IMR-90 (cell line): Measurements from ENCODE around the gene GTPBP8. TPM values are rescaled to one million over a fixed set of nuclear protein-coding genes. Genes with fewer than 3 reads are reported as not detected.
A peak's percentile ranks its signal among the peaks of the same experiment; 100 is the strongest.

Experiments used
- ATAC-seq: fragments of 200-7000 bp; cut with Tn5 transposase; 2 replicates; pipeline ENCODE4 v1.9.1; 2020; ENCODE audit warnings: low read depth, mild to moderate bottlenecking, moderate library complexity
- BruUV-seq: library from RNA; stranded (reverse); fragments of 400-500 nt; replicated peaks from 2 replicates; lab custom pipeline; 2021; lab: Mats Ljungman, UMichigan
- CTCF ChIA-PET: fragments of 300-600 bp; formaldehyde crosslinking; extraction: SDS; loops from one replicate; lab custom pipeline; 2021; ENCODE audit warnings: antibody characterized with exemption; lab: Yijun Ruan, JAX
- POLR2A ChIA-PET: fragments of 300-600 bp; sonication (Branson Sonifier 250); formaldehyde crosslinking; loops from one replicate; lab custom pipeline; 2022; ENCODE audit warnings: antibody characterized with exemption; ENCODE audit not compliant: unreplicated experiment; lab: Charles Lee
- DNase-seq: peaks from one replicate; pipeline ENCODE4 v3.0.0; 2013
- H2AFZ ChIP-seq: replicated peaks from 2 replicates; pipeline ENCODE3; 2013; ENCODE audit warnings: low read length, mild to moderate bottlenecking; ENCODE audit not compliant: poor library complexity
- H2AK5ac ChIP-seq: 2 replicates; pipeline ENCODE4 v1.6.1; 2013; ENCODE audit warnings: low read depth, low read length, inconsistent platforms
- H2AK9ac ChIP-seq: replicated peaks from 2 replicates; pipeline ENCODE3; 2013; ENCODE audit warnings: mild to moderate bottlenecking, low read depth, low read length, moderate library complexity; ENCODE audit not compliant: poor library complexity
- H2BK120ac ChIP-seq: 2 replicates; pipeline ENCODE4 v1.6.1; 2013; ENCODE audit warnings: low read depth, low read length, inconsistent platforms
- H2BK15ac ChIP-seq: 3 replicates; pipeline ENCODE4 v1.6.1; 2013; ENCODE audit warnings: low read depth, low read length, inconsistent platforms
- H2BK20ac ChIP-seq: 2 replicates; pipeline ENCODE4 v1.6.1; 2013; ENCODE audit warnings: low read depth, mild to moderate bottlenecking, inconsistent platforms, low read length, moderate library complexity
- H2BK5ac ChIP-seq: 2 replicates; pipeline ENCODE4 v1.6.1; 2013; ENCODE audit warnings: mild to moderate bottlenecking, low read depth, low read length, inconsistent platforms; ENCODE audit not compliant: poor library complexity, severe bottlenecking
- H3K14ac ChIP-seq: replicated peaks from 2 replicates; pipeline ENCODE4 v1.6.1; 2013; ENCODE audit warnings: low read depth, low read length, inconsistent platforms
- H3K18ac ChIP-seq: 2 replicates; pipeline ENCODE4 v1.6.1; 2013; ENCODE audit warnings: low read depth, low read length, control low read depth
- H3K23ac ChIP-seq: 2 replicates; pipeline ENCODE4 v1.6.1; 2013; ENCODE audit warnings: low read depth, low read length, inconsistent platforms
- H3K27ac ChIP-seq: 2 replicates; pipeline ENCODE4 v1.5.1; 2013; ENCODE audit warnings: mild to moderate bottlenecking, control low read depth, low read length; ENCODE audit not compliant: insufficient read depth
- H3K27me3 ChIP-seq: 2 replicates; pipeline ENCODE4 v1.6.1; 2013; ENCODE audit warnings: low read length; ENCODE audit not compliant: control insufficient read depth, insufficient read depth
- H3K36me3 ChIP-seq: 2 replicates; pipeline ENCODE4 v1.6.1; 2013; ENCODE audit warnings: low read length, mixed read lengths; ENCODE audit not compliant: control insufficient read depth, insufficient read depth
- H3K4ac ChIP-seq: 2 replicates; pipeline ENCODE4 v1.6.1; 2013; ENCODE audit warnings: low read depth, low read length, inconsistent platforms
- H3K4me1 ChIP-seq: 2 replicates; pipeline ENCODE4 v1.6.1; 2013; ENCODE audit warnings: low read length, mixed read lengths; ENCODE audit not compliant: control insufficient read depth, insufficient read depth
- H3K4me2 ChIP-seq: 2 replicates; pipeline ENCODE4 v1.6.1; 2013; ENCODE audit warnings: low read depth, mild to moderate bottlenecking, control low read depth, low read length, moderate library complexity
- H3K4me3 ChIP-seq: 2 replicates; pipeline ENCODE4 v1.5.1; 2013; ENCODE audit warnings: low read depth, mild to moderate bottlenecking, control low read depth, low read length, moderate library complexity; ENCODE audit not compliant: insufficient read depth
- H3K56ac ChIP-seq: 2 replicates; pipeline ENCODE4 v1.6.1; 2013; ENCODE audit warnings: low read length, inconsistent platforms; ENCODE audit not compliant: insufficient read depth; ENCODE audit errors: extremely low read depth
- H3K79me1 ChIP-seq, 2 experiments: 2 replicates each; pipeline ENCODE4 v1.6.1; 2013; ENCODE audit warnings: low read length in 2 of 2, inconsistent platforms in 1 of 2, low read depth in 1 of 2
- H3K9ac ChIP-seq: 2 replicates; pipeline ENCODE4 v1.6.1; 2013; ENCODE audit warnings: low read depth, low read length, control low read depth
- H3K9me1 ChIP-seq: 2 replicates; pipeline ENCODE4 v1.6.1; 2013; ENCODE audit warnings: low read length, inconsistent platforms; ENCODE audit not compliant: insufficient read depth
- H3K9me3 ChIP-seq: 2 replicates; pipeline ENCODE4 v1.6.1; 2013; ENCODE audit warnings: low read length; ENCODE audit not compliant: control insufficient read depth, insufficient read depth
- H4K20me1 ChIP-seq: 2 replicates; pipeline ENCODE4 v1.6.1; 2013; ENCODE audit warnings: low read length, inconsistent platforms; ENCODE audit not compliant: insufficient read depth
- H4K5ac ChIP-seq: 2 replicates; pipeline ENCODE4 v1.6.1; 2013; ENCODE audit warnings: mild to moderate bottlenecking, low read depth, low read length, control low read depth
- H4K8ac ChIP-seq, 2 experiments: 2 replicates each; pipeline ENCODE4 v1.6.1; 2013; ENCODE audit warnings: low read depth in 2 of 2, low read length in 2 of 2, control low read depth in 1 of 2, inconsistent platforms in 1 of 2
- H4K91ac ChIP-seq: 2 replicates; pipeline ENCODE4 v1.6.1; 2013; ENCODE audit warnings: low read depth, low read length, inconsistent platforms; ENCODE audit not compliant: insufficient read depth
- CEBPB ChIP-seq: IDR thresholded peaks from 2 replicates; pipeline ENCODE4 v1.6.1; 2012; ENCODE audit warnings: low read depth, low read length, improper control_type of control experiment
- RAD21 ChIP-seq: IDR thresholded peaks from 2 replicates; pipeline ENCODE4 v1.6.1; 2012; ENCODE audit warnings: low read length, improper control_type of control experiment
- WGBS, 2 experiments: methylation state at CpG; one replicate each; pipeline versions ENCODE4 v1.1.5 to v1.1.7; 2013; ENCODE audit warnings: missing lambda C conversion rate in 2 of 2; ENCODE audit not compliant: insufficient read length in 1 of 2; ENCODE audit errors: extremely low coverage in 2 of 2; 5-methylcytosine and 5-hydroxymethylcytosine counted together
- dilution Hi-C: fragments of 300-500 bp; cut with HindIII; formaldehyde crosslinking; loops from one replicate; pipeline ENCODE4 v1.14.3; 2018; ENCODE audit warnings: low sequenced_read_pairs; ENCODE audit not compliant: unreplicated experiment
- in situ Hi-C: fragments of 300-500 bp; cut with MboI; formaldehyde crosslinking; loops from 3 replicates; pipeline ENCODE4 v1.14.3; 2019; ENCODE audit warnings: low sequenced_read_pairs, inconsistent platforms, mixed read lengths
- intact Hi-C: fragments of 100-400 bp; cut with micrococcal nuclease; formaldehyde crosslinking; loops from 2 replicates; pipeline ENCODE4 v1.10.0; 2022
- polyA plus RNA-seq, 3 experiments: library from polyadenylated mRNA; depleted of rRNA; stranded (reverse); fragments of >200 nt; gene quantifications; 2 replicates each; pipeline ENCODE4 v1.2.3, GENCODE V29; 2012; ENCODE audit warnings: low replicate concordance in 1 of 3
- total RNA-seq: library from RNA; depleted of rRNA; stranded (reverse); fragments of >200 nt; gene quantifications from 2 replicates; pipeline ENCODE4 v1.2.3, GENCODE V29; 2012

The GTPBP8 gene
- total and polyA plus RNA-seq, 2 of the 4 experiments (the other 2 are of a cell fraction): 15.4 to 23.9 TPM

DNA sequence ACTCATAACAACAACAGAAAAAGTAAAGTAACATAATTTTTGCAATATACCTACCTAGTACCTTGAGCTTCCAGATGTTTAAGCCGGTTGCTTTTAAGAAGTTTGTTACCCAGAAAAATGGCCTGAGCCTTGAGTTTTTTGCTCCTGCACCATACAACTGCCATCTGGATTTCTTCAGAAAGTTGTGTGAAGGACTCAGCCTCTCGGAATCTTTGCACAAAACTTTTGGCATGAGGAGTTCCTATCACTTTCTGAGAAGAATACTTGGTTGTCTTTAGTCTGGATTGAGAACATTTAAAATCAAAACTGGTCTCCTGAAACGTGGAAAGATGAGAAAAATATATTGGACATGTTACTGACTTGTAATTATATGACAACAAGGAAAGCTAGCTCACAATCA, 17.3 kb downstream of the GTPBP8 start:
- Histone ChIP-seq H3K27me3 (no peaks in the 10 kb centered on the region), H3K23ac (no peak overlapping the region), H3K18ac (no peak overlapping the region), H4K8ac (no peak overlapping the region), H3K27ac (no peak overlapping the region), H3K14ac (no peak overlapping the region), H3K9me1 (peaks cover 3% of the 10 kb centered on the region; the same call in 1 of the 2 replicates), H2AK9ac (no peak overlapping the region), H3K36me3 (peaks cover 30% of the 10 kb centered on the region), H3K9me3 (no peaks in the 10 kb centered on the region), H2BK120ac (no peak overlapping the region), H3K56ac (no peak overlapping the region), H2BK20ac (no peak overlapping the region), H3K4me3 (no peak overlapping the region), H2AFZ (no peak overlapping the region), H3K79me1 (peaks cover 22 to 31% of the 10 kb centered on the region in 2 experiments), H4K91ac (no peak overlapping the region), H3K4ac (no peak overlapping the region), H2BK15ac (no peak overlapping the region), H4K20me1 (no peaks in the 10 kb centered on the region), H4K5ac (no peak overlapping the region), H2BK5ac (peak overlapping the region; percentile 6), H2AK5ac (no peak overlapping the region), H3K4me1 (peaks cover 2% of the 10 kb centered on the region; the same call in 1 of the 2 replicates), H3K4me2 (no peak overlapping the region), H3K9ac (no peak overlapping the region)
- in situ Hi-C loops: no loop called here
- POLR2A ChIA-PET: interaction anchor here (0.6 to 1.1 kb wide), 2 partner anchors 12 to 243 kb away, joined by 3 to 26 read pairs; a partner anchor contains a TSS
- no CpG with 5 or more reads among the region's 3 CpGs for WGBS, 2 experiments
- BruUV-seq: no TSS peak
- ATAC-seq (peak; percentile 80), DNase-seq (peak; percentile 72)
- intact Hi-C loops: no loop called here
- dilution Hi-C loops: no loop called here
- CTCF ChIA-PET: interaction anchor here (0.8 to 1.0 kb wide), 3 partner anchors 27 to 436 kb away, joined by 3 read pairs; no protein-coding TSS in a partner anchor
- TF ChIP-seq RAD21 (no peak), CEBPB (peak; percentile 36; the same call in 1 of the 2 replicates)
